COLO668 (cell line): Measurements from ENCODE around the gene WIZ.
A peak's percentile ranks its signal among the peaks of the same experiment; 100 is the strongest.

ENCODE experiments used
- DNase-seq: peaks from one replicate; lab custom pipeline; 2025; ENCODE audit not compliant: unreplicated experiment; lab: John Stamatoyannopoulos, UW

WIZ gene

GRCh38 chr19:15445227-15445605 is 4.5 kb downstream of the WIZ start:
- DNase-seq, result no peak

GRCh38 chr19:15444505-15445226 is 5.1 kb downstream of the WIZ start:
- DNase-seq, result no peak

- DNase-seq, result no peak
These were observed 5.9 kb downstream of the WIZ start for GRCh38 chr19:15443838-15444237.

- no peak for DNase-seq
These were observed 6.4 kb downstream of the WIZ start for GRCh38 chr19:15443325-15443724.

GRCh38 chr19:15442142-15442920 is 7.4 kb downstream of the WIZ start:
- no peak for DNase-seq

GRCh38 chr19:15441317-15441716 is 8.4 kb downstream of the WIZ start:
- no peak for DNase-seq

- DNase-seq, result no peak
These were observed 9.7 kb downstream of the WIZ start for GRCh38 chr19:15439821-15440641.

- DNase-seq, result no peak
These were observed 10.5 kb downstream of the WIZ start for GRCh38 chr19:15439078-15439799.

GRCh38 chr19:15438577-15438976 is 11.2 kb downstream of the WIZ start:
- no peak for DNase-seq

GRCh38 chr19:15438124-15438496 is 11.6 kb downstream of the WIZ start:
- no peak for DNase-seq

- no peak for DNase-seq
These were observed 12.2 kb downstream of the WIZ start for GRCh38 chr19:15437355-15438123.

GRCh38 chr19:15436826-15437110 is 13.0 kb downstream of the WIZ start:
- DNase-seq, result no peak

GRCh38 chr19:15436012-15436825 is 13.5 kb downstream of the WIZ start:
- DNase-seq, result no peak

- no peak for DNase-seq
These were observed 16.2 kb downstream of the WIZ start for GRCh38 chr19:15433519-15434069.

GRCh38 chr19:15432629-15433518 is 16.9 kb downstream of the WIZ start:
- peak; percentile 96 for DNase-seq

- peak; percentile 28 for DNase-seq
These were observed 17.7 kb downstream of the WIZ start for GRCh38 chr19:15432018-15432494.

GRCh38 chr19:15431396-15432017 is 18.2 kb downstream of the WIZ start:
- DNase-seq, result no peak
